ENCODE data around the gene KCNJ5. TPM values are rescaled to one million over a fixed set of nuclear protein-coding genes. Genes with fewer than 3 reads are reported as not detected.

KCNJ5 gene
- total RNA-seq, 2 donors from 2014 or later, result 0.60 to 1.1 TPM

DNA sequence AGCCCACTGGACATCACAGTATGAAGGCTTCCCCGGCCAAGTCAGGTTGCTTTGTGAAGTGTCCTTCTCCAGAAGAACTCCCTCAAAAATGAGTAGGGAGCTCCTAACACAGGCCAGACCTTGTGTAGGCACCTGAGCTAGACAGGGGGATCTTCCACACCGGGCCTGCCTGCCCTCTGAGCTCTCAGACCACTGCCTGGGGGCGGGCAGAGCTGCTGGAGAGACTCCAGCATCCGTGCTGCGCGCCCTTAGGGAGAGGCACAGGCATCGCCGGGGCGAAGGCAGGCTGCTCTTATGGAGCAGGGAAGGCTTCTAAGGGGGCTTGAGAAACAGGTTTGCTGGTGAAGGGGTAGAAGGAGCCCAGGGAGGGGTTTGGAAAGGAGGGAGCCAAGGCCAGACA, 4.4 kb downstream of the KCNJ5 start:
- Histone ChIP-seq H3K27me3 (ENCODE audit: control insufficient read depth, insufficient read depth, low read length, poor library complexity, severe bottlenecking) (peaks cover 38% of the 10 kb centered on the region), H3K4me1 (ENCODE audit: control insufficient read depth, insufficient read depth, low read length) (peaks cover 18% of the 10 kb centered on the region), H3K4me3 (ENCODE audit: low read length) (no peak overlapping the region), H3K27ac (ENCODE audit: low read depth, low read length) (no peak overlapping the region), H3K36me3 (ENCODE audit: control insufficient read depth, insufficient read depth, low read length) (no peaks in the 10 kb centered on the region), H3K9ac (ENCODE audit: extremely low read depth, low read length, poor library complexity, severe bottlenecking) (no peak overlapping the region), H3K9me3 (ENCODE audit: control insufficient read depth, low read length) (no peaks in the 10 kb centered on the region)
- H3K4me1 Mint-ChIP-seq, result peaks cover 28% of the 10 kb centered on the region
- 86 to 95% methylated on average over 2 to 9 of the region's 9 CpGs for whole genome bisulfite sequencing, 2 experiments (ENCODE audit: insufficient coverage in 1 of 2, insufficient read length in 1 of 2)
- no peak overlapping the region for H3K27ac Mint-ChIP-seq
- H3K27me3 Mint-ChIP-seq (ENCODE audit: insufficient read depth), result peaks cover 38% of the 10 kb centered on the region
- H3K4me3 Mint-ChIP-seq, result no peak overlapping the region
- no peaks in the 10 kb centered on the region for H3K36me3 Mint-ChIP-seq (ENCODE audit: low read depth)
- no peak for DNase-seq
- H3K9me3 Mint-ChIP-seq, result no peaks in the 10 kb centered on the region
- TF ChIP-seq, protein P1, sequence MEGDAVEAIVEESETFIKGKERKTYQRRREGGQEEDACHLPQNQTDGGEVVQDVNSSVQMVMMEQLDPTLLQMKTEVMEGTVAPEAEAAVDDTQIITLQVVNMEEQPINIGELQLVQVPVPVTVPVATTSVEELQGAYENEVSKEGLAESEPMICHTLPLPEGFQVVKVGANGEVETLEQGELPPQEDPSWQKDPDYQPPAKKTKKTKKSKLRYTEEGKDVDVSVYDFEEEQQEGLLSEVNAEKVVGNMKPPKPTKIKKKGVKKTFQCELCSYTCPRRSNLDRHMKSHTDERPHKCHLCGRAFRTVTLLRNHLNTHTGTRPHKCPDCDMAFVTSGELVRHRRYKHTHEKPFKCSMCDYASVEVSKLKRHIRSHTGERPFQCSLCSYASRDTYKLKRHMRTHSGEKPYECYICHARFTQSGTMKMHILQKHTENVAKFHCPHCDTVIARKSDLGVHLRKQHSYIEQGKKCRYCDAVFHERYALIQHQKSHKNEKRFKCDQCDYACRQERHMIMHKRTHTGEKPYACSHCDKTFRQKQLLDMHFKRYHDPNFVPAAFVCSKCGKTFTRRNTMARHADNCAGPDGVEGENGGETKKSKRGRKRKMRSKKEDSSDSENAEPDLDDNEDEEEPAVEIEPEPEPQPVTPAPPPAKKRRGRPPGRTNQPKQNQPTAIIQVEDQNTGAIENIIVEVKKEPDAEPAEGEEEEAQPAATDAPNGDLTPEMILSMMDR (conservative IDR thresholded peaks at IDR 0.05), result no peak

DNA sequence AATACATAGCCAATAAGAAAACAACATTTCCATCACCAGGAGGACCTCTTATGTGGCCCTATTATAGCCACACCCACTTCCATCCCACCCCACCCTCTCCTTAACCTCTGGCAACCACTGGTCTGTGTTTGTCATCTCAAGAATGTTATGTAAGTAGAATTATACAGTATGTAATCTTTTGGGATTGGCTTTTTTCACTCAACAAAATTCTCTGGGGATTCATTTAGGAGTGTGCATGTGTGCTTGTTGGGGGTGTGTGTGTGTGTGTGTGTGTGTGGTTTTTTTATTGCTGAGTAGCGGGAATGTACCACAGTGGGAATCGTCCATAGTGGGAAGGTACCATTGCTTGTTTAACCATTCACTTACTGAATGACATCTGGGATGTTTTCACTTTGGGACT, 5.2 kb downstream of the KCNJ5 start:
- Mint-ChIP-seq H3K36me3 (ENCODE audit: low read depth) (no peaks in the 10 kb centered on the region), H3K4me1 (peaks cover 28% of the 10 kb centered on the region), H3K27me3 (ENCODE audit: insufficient read depth) (peaks cover 42% of the 10 kb centered on the region), H3K4me3 (no peak overlapping the region), H3K9me3 (no peaks in the 10 kb centered on the region), H3K27ac (no peak overlapping the region)
- H3K9me3 ChIP-seq (ENCODE audit: control insufficient read depth, low read length), result no peaks in the 10 kb centered on the region
- 80 to 100% methylated on average over 2 of the region's 2 CpGs for WGBS, 2 experiments (ENCODE audit: insufficient coverage in 1 of 2, insufficient read length in 1 of 2)
- no peaks in the 10 kb centered on the region for H3K36me3 ChIP-seq (ENCODE audit: control insufficient read depth, insufficient read depth, low read length)
- no peak overlapping the region for H3K9ac ChIP-seq (ENCODE audit: extremely low read depth, low read length, poor library complexity, severe bottlenecking)
- H3K27ac ChIP-seq (ENCODE audit: low read depth, low read length), result no peak overlapping the region
- DNase-seq, result no peak
- peaks cover 41% of the 10 kb centered on the region for H3K27me3 ChIP-seq (ENCODE audit: control insufficient read depth, insufficient read depth, low read length, poor library complexity, severe bottlenecking)
- TF ChIP-seq, protein P1 (conservative IDR thresholded peaks at IDR 0.05), result no peak
- no peak overlapping the region for H3K4me3 ChIP-seq (ENCODE audit: low read length)
- H3K4me1 ChIP-seq (ENCODE audit: control insufficient read depth, insufficient read depth, low read length), result peaks cover 18% of the 10 kb centered on the region

DNA sequence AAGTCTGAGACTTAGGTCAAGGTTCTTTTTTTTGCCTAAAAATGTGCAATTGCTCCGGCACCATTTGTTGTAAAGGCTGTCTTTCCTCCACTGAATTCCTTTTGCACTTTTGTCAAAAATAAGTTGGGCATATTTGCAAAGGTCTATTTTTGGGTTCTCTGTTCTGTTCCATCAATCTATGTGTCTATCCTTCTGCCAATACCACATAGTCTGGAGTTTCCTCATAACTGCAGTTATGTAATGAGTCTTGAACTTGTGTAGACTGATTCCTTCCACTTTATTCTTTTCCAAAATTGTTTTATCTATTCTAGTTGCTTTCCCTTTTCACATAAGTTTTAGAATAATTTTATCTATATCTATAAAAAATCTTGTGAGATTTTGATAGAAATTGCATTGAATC, 6.7 kb downstream of the KCNJ5 start:
- Mint-ChIP-seq H3K27me3 (ENCODE audit: insufficient read depth) (peaks cover 46% of the 10 kb centered on the region), H3K4me3 (no peak overlapping the region), H3K4me1 (peaks cover 24% of the 10 kb centered on the region), H3K9me3 (no peaks in the 10 kb centered on the region), H3K36me3 (ENCODE audit: low read depth) (no peaks in the 10 kb centered on the region), H3K27ac (no peak overlapping the region)
- peaks cover 50% of the 10 kb centered on the region for H3K27me3 ChIP-seq (ENCODE audit: control insufficient read depth, insufficient read depth, low read length, poor library complexity, severe bottlenecking)
- WGBS, 2 experiments (ENCODE audit: insufficient coverage in 1 of 2, insufficient read length in 1 of 2), result 94 to 100% methylated on average over 1 of the region's 1 CpG
- H3K36me3 ChIP-seq (ENCODE audit: control insufficient read depth, insufficient read depth, low read length), result no peaks in the 10 kb centered on the region
- no peaks in the 10 kb centered on the region for H3K9me3 ChIP-seq (ENCODE audit: control insufficient read depth, low read length)
- TF ChIP-seq, protein P1 (conservative IDR thresholded peaks at IDR 0.05), result no peak
- no peak overlapping the region for H3K9ac ChIP-seq (ENCODE audit: extremely low read depth, low read length, poor library complexity, severe bottlenecking)
- no peak overlapping the region for H3K4me3 ChIP-seq (ENCODE audit: low read length)
- H3K27ac ChIP-seq (ENCODE audit: low read depth, low read length), result no peak overlapping the region
- peaks cover 20% of the 10 kb centered on the region for H3K4me1 ChIP-seq (ENCODE audit: control insufficient read depth, insufficient read depth, low read length)
- DNase-seq, result no peak
